NCI-H146 treated with DMSO at 0.1 percent for 48 hours (cell line): ENCODE results near the gene ATG7.
"Not testable (repeated sequence)": the region's sequence is repeated elsewhere in the genome, so short reads cannot be mapped to it uniquely, and the experiment has no call there.

Source experiments
- DNase-seq: peaks from one replicate; lab custom pipeline; 2025; ENCODE audit not compliant: unreplicated experiment; lab: John Stamatoyannopoulos, UW

The ATG7 gene

DNA sequence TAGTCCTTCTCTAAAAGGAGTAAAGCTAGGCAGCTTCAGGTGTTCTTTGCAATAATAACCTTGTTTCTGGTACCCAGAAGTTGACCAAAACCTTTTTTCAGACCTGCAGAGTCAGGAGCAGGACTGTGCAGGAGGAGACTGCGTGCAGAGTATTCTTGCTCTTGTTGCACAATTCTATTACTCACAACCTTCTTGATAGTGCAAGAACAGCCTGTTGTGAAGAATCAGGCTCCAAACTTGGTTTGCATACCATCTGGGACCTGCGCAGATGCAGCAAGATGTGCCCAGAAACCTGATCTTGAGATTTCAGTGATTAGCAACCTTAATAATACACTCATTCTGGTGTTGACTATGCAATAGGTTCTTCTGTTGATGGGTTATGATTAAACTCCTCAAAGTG is 111.9 kb downstream of the ATG7 start:
- DNase-seq = no peak

DNA sequence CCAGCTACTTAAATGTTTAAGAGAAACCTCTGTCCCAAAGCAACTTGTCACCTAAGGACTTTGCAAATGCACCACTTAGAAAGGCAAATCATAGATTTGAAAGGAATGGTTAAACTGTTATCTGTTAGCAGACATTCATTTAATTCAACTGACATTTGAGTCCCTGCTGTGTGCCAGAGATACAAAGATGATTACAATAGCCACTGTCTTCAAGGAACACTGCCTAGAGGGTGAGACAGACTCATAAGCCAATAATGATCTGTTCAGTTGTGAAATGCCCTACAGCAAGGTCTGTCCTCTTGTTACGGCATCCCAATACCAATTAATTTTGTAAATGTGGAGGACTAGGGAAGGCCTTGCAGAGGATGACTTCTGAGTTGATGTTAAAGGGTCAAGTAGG is 113.1 kb downstream of the ATG7 start:
- DNase-seq = no peak

- DNase-seq = no peak
These were observed 113.7 kb downstream of the ATG7 start for GRCh38 chr3:11385891-11386290.

GRCh38 chr3:11386465-11387113 is 114.4 kb downstream of the ATG7 start:
- DNase-seq = no peak

GRCh38 chr3:11389386-11390268 is 117.4 kb downstream of the ATG7 start:
- no peak for DNase-seq

GRCh38 chr3:11390411-11391131 is 118.4 kb downstream of the ATG7 start:
- DNase-seq = no peak

DNA sequence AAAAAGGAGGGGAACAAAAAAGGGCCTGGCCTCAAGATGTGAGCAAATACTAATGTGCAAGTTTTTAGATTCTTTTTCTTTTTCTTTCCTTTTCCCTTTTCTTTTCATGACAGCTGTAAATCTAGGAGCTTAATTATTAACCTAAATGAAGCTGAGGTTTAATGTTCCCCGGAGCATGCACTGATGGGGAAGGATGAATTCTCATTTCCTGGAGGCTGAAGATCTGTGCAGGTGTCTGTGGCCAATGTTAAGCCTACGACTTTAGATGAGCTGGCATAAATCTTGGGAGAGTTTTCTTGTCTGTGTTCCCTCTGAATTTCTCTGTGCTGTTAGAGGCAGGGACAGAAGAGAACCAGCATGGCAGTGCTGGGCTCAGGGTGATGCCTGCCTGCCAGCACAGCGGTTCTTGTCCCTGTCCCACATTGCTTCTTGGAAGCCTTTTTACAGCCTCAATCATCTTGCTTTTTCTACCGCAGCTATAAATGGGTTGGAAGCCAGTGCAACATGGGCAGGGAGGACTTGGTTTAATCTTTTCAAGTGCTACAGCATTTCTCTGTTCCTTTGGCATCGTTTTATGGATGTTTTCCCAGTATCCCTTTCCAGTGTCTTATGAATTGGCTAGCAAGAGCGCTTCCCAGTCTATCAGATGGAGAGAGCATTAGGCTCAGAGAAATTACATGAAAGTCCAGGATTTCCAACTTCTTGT is 119.1 kb downstream of the ATG7 start:
- DNase-seq = no peak

- no peak for DNase-seq
These were observed 120.0 kb downstream of the ATG7 start for GRCh38 chr3:11392014-11392859.

DNA sequence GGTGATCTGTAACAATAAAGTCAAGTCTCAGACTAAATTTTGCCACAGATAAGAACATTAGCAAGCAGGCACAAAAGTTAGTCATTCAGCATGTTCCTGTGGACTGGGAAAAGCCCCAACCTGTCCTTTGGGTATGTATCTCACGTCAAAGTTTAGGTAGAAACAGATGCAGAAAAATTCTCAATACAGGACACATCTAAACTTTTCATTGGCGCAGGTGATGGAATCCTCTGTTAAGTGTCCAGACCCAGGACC is 120.6 kb downstream of the ATG7 start:
- no peak for DNase-seq

GRCh38 chr3:11393401-11393800 is 121.2 kb downstream of the ATG7 start:
- DNase-seq = peak; percentile 10

DNA sequence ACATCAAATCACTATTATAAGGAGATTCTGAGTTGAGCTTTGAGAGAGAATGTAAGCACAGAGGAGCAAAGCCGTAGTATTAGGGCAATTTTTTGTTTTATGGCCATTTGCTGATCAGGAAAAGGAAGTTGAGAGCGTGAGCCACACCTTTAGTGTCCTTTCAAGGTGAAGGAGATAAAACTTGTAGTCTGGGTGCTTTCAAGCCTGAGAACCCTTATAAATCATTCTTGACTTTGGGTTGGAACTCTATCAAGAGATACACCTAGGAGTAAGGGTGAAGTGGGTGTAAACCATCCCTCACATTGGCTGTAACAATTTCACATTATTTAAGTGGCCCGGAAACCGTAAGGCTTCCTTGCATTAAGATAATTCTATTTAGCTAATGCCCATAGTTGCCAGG is 122.2 kb downstream of the ATG7 start:
- no peak for DNase-seq

- no peak for DNase-seq
These were observed 128.0 kb downstream of the ATG7 start for GRCh38 chr3:11400213-11400612.

- DNase-seq = no peak
These were observed 129.2 kb downstream of the ATG7 start for GRCh38 chr3:11401434-11401833.

- DNase-seq = no peak
These were observed 133.1 kb downstream of the ATG7 start for GRCh38 chr3:11405323-11405722.

GRCh38 chr3:11407644-11408043 is 135.4 kb downstream of the ATG7 start:
- no peak for DNase-seq

- DNase-seq = not testable (repeated sequence)
These were observed 136.2 kb downstream of the ATG7 start for GRCh38 chr3:11408324-11408859.

DNA sequence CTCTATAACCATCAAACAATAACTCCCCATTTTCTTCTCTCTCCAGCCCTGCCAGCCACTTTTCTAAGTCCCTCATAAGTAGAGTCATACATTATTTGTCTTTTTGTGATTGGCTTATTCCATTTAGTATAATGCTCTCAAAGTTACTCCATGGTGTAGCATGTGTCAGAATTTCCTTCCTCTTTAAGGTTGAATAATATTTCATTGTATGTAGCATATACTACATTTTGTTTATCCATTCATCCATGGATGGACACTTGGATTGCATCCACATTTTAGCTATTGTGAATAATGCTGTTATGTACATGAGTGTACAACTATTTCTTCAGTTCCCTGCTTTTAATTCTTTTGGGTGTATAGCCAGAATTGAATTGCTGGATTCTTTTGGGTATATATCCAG is 138.4 kb downstream of the ATG7 start:
- no peak for DNase-seq

DNA sequence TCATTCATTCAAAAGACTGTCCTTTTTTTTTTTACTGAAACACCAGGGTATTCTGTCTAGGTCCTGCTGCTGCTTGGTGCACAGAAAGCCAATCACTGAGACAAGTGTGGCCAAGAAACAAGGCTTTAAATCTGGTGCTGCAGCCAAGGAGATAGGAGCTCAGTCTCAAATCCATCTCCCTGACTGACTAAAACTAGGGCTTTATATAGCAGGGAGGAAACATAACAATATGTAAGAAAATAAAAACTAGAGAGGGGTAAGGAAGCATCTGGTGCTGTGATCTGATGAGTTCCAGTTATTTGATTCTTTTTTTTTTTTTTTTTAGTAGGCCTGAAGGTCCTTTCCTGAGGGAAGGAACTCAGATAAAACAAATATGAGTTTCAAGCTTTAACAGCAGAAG is 139.8 kb downstream of the ATG7 start:
- no peak for DNase-seq

DNA sequence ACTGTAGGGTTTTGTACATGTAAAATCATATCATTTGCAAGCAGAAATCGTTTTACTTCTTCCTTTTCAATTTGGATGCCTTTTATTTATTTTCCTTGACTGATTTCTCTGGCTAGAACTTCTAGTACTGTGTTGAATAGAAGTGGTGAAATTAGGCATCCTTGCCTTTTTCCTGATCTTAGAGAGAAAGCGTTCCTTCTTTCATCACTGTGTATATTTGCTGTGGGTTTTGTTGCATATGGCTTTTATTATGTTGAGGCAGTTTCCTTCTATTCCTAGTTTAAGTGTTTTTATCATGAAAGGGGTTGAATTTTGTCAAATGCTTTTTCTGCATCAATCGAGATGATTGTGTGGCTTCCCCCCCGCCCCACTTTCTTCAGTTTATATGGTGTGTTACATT is 140.9 kb downstream of the ATG7 start:
- DNase-seq = no peak

DNA sequence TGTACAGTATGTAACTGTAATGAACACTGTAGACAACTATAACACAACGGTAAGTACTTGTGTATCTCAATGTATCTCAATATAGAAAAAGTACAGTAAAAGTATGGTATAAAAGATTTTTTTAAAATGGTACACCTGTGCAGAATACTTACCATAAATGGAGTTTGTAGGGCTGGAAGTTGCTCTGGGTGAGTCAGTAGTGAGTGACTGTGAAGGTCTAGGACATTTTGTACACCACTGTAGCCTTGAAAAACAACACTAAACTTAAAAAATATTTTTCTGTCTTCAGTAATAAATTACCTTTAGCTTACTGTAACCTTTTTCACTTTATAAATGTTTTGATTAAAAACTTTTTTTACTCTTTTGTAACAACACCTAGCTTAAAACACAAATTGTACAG is 142.9 kb downstream of the ATG7 start:
- no peak for DNase-seq
